GM18870 (cell line): ENCODE measurements around the gene FSIP1.

Experiments used
- ATAC-seq: cut with Tn5 transposase; IDR thresholded peaks from one replicate; pipeline ENCODE4 v1.9.1; 2021; ENCODE audit warnings: moderate library complexity; ENCODE audit not compliant: unreplicated experiment

Gene FSIP1

DNA sequence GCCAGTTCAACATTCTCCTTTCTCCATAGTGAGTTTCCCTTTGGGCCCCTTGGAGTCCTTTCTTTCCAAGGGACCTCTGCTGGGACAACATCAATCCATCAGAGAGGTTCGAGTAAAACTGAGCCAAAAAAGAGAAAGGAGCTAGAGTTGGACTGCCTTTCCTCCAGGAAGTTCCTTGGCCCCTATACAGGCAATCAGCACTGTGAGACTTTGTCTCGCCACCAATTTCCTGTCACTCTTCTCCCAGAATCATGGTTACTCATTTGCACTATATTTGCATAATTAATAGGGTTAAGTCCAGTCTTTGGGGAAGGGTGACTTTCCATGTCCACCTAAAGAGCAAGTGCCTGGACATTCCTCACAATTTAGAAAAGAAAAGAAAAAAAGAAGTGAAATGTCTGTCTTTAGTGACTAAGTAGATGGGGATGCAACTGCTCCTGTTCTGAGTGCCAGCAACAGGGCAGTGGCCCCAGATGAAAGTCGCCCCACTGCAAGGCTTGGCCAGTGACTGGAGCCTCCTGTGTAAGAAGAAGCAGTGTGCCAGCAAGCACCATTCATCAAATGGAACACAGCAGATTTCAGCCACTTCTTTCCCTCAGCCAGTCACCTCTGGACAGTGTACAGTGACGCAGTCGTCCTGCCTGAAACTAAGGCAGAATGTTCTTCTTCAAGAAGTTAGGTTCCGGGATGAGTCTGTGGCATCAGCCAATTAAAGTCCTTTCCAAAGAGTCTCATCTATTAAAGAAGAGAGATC is 91.6 kb downstream of the FSIP1 start:
- no peak for ATAC-seq

DNA sequence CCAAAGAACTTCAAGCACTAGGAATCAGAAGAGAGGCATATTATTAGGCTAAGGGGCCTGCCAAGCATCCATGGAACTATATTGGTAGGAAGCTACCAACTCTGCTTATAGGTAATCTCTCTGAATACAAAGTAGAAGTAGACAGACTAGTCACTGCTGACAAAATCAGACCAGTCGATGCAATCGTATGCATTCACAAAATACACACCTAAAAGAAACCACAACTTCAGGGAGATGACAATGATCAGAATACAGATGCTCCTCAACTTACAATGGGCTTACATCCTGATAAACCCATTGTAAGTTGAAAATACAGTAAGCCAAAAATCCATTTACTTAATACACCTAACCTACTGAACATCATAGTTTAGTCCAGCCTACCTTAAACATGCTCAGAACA is 94.7 kb downstream of the FSIP1 start:
- no peak for ATAC-seq

DNA sequence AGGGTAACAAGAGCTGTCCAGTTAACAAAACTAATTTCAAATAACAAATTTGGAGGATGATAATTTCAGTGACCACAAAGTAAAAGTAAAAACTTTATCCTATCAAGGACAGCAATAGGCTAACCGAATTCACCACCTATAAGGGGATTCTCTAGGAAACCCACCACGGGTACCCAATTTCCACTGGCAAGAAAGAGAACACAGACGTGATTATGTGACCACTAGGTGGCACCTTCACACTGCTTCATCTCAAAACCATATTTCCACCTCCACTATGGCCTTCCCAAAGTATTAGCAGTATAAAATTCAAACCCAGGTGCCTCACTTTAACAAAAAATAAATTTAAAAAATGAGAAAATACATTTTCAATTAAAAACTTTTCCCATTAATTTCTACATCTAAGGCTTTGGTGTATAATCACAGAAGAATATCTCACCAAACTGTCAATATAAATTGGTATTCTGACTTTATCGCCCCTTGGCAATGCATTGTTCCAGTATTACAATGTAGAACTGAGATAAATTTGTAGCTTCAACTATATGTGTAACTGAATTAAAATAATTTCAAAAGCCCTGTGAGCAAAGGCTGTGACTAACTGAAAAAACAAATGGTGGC is 96.5 kb downstream of the FSIP1 start:
- ATAC-seq = no peak

DNA sequence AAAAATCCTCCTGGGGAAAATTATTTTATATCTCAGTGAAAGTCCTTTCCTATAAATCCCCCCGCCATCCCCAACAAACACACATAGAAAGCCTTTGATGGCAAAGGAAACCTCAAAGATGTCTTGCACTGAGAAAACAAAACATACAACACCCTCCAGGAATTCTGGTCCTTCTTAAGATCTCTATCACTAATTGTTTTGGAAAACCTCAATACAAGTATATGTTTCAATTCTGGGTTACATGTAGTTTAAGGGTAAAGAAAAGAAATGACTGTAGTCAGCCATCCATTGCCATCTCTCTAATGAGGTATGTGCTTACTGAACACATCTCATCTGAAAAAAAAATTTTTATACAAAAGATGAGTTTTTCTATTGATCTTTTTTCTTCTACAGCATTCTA is 97.3 kb downstream of the FSIP1 start:
- ATAC-seq = no peak

DNA sequence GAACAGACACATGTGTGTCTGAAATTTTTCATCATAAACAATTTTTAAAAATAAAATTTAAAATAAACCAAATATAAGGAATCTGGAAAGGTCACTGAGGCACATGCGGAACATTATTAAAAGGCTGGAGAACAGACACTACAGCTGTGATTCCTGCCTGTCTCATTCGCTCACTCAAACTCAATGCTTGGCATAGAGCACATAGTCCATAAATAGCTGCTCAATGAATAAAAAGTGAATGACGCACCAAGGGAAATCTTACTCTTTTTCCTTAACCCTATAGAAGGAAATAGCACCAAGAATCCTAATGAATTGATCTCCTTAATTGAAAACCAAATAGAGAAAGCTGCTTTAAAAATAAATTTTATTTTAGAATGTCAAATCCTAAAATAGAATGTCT is 98.4 kb downstream of the FSIP1 start:
- no peak for ATAC-seq

DNA sequence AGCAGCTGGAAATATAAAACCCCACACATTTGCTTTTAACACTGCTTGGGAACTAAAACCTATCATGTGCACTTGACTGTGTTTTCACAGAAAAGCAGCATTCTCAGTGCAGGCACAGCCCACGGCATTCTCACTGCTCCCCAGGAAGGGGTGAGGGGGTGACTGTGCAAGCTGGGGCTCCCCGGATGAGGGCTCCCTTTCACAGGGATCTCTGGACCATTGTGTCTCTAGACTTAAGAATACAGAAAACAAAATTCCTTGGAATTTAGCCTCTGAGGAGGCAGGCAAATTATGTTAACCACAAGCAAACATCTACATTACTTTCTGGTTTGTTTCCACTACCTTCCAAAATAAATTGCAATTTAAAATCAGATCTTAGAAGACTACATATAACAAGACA is 100.3 kb downstream of the FSIP1 start:
- no peak for ATAC-seq

DNA sequence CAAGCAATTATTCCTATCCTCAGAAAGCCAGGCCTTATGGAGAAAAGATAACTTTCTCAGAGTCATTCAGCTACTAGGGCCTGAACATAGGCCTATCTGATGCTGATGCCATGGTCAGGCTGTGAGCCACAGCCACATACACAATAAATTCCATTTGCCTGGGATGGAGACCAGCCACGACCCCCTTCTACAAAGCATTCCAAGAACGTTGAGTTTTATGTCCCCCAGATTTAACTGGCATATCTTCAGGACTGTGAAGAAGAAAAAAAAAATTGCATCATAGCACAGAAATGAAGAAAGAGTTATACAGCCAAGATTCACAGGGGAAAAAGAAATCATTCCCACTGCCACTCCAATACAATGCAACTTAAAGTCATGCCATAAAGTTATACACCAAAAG is 101.8 kb downstream of the FSIP1 start:
- no peak for ATAC-seq

DNA sequence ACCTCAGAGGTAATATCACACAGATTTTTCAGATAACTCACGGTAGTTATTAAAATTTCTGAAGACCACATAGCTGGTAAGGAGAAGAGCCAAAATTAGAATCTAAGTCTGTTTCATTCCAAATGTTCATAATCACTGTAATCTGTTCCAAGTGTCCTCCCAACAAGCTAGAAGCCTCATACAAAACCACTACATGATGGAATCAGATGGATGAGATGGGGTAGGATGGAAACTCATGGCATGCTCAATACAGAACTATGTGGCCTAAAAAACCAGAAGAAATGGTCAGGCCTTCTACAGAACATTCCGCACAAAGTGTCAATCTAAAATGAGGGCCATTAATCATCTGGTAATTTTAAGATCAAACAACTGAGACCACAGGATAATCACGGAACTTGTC is 110.0 kb downstream of the FSIP1 start:
- ATAC-seq = no peak

DNA sequence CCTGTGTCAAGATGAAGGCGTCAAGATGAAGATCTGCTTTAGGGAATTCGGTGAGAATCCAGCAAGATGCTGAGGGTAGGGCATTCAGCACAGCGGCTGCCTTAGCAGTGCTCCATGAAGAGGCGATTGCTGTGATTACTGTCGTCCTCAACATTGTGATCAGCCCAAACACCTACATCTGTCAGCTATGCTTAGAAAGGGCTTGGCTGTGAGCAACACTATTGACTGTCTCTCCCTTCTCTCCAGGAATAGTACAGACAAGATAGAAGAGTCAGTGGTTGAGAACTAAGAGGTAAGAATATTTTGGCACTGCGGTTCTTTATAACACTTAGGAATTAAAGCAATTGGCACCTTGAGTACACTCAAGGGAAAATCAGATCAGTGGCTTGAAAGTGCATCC is 110.5 kb downstream of the FSIP1 start:
- no peak for ATAC-seq

DNA sequence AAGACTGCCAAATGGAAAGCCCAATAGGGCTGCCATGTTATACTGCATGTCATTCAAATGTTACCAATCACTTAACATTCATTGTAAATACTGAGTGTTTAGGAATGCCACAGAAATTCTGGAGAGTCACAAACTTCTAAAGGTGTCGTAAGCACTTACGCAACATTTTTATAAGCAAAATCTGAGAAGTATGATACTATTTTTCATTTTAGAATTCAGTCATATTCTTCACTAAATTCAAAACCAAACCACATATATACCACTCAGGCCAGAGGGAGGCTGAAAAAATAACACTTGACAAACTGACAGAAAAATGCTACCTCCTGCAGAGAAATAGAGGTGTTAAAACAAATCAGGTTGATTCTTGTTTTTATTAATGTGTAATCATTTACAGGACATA is 112.0 kb downstream of the FSIP1 start:
- ATAC-seq = no peak

DNA sequence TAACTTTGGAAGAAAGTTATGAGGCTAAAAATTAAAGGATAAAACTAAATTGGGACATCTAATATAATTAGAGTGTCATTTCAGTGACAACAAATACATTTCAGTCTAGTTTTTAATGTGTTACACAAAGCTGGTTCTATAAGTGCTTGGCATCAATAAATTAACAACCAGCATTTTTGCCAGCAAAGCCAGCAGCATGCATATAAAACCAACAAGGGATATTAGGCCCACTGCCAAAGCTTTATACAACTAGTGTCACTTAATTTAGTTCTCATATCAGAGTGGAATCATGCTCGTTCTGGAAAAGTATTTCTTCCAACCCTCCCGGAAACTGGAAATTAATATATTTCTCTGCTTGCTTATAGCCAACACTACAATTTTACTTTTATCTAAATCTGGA is 113.0 kb downstream of the FSIP1 start:
- ATAC-seq = no peak

DNA sequence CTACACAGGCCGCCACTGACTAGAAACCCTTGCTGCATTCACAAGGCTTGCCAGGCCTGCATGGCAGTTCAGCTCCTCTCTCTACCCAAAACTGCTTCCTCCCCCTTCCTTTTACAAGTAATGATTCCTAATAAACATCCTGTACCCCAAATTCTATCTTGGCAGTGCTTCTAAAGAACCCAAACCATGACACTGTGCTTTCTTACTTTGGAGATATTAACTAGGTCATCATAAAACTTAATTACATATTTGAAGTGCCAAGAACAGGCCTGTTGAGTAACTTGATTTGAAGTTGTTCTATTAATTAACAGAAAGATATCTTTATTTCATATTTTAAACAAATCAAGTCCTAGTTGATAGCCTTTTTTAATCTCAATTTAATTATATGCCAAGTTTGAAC is 113.4 kb downstream of the FSIP1 start:
- ATAC-seq = no peak

DNA sequence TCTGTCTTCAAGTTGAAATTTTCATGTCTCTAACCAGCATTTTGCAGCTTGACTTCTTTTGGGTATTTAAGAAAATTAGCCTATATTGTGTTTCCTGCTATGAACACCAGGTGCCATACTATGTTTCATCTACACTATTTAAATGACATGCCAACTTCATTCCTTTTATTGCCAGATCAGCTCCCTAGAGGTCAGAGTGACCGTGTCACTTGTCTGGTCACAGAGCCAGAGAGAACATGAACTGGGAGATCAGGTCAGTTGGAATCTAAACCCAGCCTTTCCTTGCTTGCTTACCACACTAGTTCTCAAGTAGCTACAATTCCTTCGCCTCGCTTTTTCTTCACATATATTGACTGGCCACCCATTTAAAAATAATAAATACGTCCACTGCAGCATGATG is 114.2 kb downstream of the FSIP1 start:
- ATAC-seq = no peak

DNA sequence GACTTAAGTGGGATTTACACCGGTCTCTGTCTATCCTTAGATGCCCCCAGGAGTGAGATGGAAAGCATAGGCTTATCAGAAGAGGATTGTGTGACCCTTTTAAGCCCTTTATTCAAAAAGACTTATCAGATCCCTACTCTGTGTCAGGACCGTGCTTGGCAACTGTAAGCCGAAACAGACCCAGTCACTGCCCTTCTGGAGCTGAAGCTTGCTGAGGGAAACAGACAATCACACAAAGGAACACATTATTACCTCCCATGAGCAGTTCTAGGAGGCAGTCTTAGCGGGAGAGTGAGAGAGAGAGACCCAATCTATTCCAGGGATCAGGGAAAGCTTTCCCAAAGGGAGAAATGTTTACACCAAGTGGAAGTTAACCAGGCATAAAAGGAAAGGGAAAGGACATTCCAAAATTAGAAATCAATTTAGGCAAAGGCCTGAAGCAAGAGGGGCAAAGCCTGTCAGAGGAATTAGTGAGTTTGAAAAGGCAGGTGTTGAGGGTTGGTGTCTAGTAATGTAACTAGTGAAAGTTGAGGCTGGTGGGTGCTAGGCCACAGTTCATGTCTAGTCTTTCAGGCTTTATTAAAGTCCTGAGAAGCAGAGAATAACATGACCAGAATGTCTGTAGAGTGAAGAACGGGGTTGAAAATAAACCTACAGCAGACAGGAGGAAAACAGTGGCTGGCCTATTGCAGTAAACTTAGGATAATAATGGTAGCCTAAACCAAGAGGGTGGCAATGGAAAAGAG is 115.1 kb downstream of the FSIP1 start:
- no peak for ATAC-seq

DNA sequence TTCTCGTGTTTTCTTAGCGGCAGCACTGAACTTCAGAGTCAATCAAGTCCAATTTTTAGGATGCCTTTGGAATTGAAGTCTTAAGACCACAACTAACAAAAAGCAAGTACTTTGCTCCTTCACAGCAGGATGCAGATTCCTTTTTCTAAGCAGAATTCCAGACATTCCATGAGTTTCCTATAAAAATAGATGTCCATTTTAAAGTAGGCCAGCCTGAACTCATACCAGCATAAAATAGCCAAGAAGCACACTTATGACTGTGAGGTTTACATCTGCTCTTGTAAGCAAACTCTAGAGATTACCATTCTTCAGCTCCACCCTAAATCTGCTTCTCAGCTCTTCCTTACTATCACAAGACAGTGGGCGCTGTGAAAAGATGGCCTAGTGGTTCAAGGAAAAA is 116.0 kb downstream of the FSIP1 start:
- ATAC-seq = no peak

DNA sequence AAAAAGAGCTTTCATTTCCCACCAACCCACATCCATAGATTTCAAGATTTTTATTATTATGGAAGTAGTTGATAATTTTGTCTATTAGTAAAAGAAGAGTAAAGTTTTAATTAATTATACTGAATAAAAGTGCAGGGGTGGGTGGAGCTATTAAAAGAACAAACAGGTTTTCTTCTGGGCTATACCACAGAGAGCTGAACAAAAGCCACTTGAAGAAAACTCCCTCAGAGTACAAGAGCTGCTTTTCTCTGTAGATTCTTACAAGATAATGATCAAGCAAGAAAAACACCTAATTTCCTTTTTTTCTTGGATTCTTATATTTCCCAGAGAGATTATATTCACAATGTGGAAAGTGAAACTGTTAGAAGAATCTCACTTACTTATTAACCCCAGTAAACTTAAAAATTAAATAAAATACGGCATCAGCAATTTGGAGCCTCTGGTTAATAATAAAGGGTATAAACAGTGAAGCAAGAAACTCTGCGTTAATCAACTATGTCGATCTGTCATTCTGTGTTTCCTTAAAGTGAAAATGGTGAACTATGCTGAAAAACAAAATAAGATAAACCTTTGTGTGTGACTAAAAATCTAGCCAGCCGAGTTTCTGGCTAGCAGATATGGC is 116.9 kb downstream of the FSIP1 start:
- ATAC-seq = no peak

DNA sequence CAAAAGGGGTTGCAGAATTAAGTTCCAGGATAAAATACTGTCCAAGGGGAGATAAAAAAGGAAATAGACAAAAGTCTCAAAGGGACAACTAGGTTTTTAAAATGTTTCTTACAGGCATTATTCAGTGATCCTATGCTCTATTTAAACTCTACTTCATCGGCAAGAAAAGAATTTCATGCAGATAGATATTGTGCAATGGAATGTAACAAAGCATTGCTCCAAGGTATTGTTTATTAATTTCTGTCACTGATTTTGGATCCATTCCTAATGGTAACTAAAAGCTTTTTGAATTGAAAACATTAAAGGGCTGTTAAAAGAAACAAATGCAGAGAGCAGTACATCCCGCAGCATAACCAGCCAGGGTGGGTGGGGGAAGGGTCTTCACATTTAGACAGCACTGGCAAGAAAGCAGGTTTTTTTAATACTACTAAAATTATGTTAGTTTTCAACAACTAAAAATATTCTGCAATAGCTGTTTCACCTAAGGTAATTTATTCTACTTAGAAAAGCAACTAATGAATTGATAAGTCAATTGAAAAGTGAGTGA is 118.9 kb downstream of the FSIP1 start:
- ATAC-seq = no peak

DNA sequence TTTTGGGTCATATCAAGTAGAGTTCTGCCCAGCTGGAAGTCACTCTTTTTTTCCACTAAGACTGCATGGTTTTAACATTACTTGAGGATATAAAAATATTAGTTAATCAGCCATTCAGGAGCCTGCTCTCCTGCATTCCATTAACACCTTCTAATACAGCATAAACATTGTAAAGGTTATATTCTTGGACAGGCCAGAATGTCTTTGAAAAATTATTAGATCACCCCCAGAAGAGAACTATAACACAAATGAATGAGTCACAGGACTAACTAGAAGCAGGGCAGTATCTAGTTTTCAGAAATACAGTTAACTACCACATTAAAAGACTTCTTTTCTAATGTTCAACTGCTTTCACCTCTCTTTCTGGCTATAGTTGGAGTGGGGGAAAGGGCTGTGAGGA is 120.9 kb downstream of the FSIP1 start:
- no peak for ATAC-seq

DNA sequence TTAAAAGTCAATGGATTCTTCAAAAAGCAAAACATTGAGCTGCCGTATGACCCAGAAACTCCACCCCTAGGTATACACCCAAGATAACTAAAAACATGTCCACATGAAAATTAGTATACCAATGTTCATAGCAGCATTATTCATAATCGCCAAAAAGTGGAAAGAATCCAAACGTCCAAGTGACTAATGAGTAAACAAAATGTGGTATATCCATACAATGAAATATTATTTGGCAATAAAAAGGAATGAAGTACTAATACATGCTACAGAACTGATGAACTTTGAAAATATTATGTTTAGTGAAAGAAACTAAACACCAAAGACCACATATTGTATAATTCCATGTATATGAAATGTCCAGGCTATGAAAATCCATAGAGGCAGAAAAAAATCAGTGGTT is 123.9 kb downstream of the FSIP1 start:
- ATAC-seq = no peak

DNA sequence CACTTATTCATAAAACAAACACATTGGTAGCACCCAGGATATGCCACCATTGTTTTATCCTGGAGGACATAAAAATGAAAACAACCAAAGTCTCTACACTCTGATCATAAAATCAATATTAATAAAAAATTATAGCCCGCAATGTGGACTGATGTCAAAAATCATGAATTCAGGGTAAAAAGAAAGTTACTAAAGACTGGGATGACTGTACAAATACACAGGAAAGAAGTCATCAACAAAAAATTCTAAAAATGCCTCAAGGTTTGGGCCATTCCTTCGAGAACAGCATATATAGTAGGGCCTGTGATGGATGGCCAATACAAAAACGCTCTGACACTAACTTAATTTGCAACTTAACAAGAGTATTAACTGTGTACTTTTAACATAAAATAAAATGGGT is 125.0 kb downstream of the FSIP1 start:
- ATAC-seq = no peak

DNA sequence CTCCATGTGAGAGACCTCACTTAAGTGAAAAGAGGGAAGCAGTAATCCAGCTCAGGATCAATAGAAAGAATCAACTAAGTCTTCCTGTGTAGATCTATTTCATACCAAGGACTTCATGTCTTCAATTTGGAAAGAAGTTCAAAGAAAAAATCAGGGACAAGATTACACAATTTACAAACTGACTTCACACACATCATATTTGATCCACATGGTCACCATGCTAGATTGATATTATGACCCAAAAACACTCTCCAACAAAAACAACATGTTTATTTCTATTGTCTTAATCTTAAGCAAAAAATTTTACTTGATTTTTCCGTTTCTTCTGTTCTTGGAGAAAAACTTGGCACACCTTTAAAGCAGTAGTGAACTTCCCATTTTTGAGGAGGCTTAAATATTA is 125.5 kb downstream of the FSIP1 start:
- ATAC-seq = no peak

DNA sequence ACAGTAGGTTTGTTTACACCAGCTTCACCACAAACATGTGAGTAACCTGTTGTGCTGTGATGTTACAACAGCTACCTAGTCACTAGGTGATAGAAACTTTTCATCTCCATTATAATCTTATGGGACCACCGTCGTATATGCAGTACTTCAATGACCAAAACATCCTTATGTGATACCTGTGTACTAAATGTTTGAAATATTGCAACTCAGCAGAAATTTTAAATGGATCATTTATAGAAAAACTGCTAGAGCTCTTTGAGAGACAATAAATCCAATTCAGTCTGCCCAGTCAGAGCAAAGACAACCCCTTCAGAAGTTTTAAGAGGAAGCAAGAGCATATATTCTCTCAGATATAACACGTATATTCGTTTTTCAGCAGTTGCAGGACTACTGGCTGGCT is 128.3 kb downstream of the FSIP1 start:
- ATAC-seq = no peak
